NAMALWA (cell line): ENCODE results near the gene CPLX3.
A peak's percentile ranks its signal among the peaks of the same experiment; 100 is the strongest.

Experiments
- DNase-seq: peaks from one replicate; pipeline ENCODE4 v3.0.0-alpha.2; 2015; ENCODE audit warnings: low spot score

Gene CPLX3

GRCh38 chr15:74788042-74788682, 38.3 kb upstream of the CPLX3 start:
- DNase-seq, result no peak

- DNase-seq, result peak; percentile 93
Observed at GRCh38 chr15:74788683-74789151, 37.7 kb upstream of the CPLX3 start.

GRCh38 chr15:74789171-74789631, 37.2 kb upstream of the CPLX3 start:
- DNase-seq, result peak; percentile 89

GRCh38 chr15:74789741-74790079, 36.7 kb upstream of the CPLX3 start:
- no peak for DNase-seq

- DNase-seq, result peak; percentile 88
Observed at GRCh38 chr15:74790080-74790916, 36.1 kb upstream of the CPLX3 start.

GRCh38 chr15:74791007-74791406, 35.4 kb upstream of the CPLX3 start:
- no peak for DNase-seq

- DNase-seq, result no peak
Observed at GRCh38 chr15:74791667-74792066, 34.8 kb upstream of the CPLX3 start.

GRCh38 chr15:74792227-74793016, 34.0 kb upstream of the CPLX3 start:
- no peak for DNase-seq

- peak; percentile 71 for DNase-seq
Observed at GRCh38 chr15:74793135-74794028, 33.0 kb upstream of the CPLX3 start.

- DNase-seq, result no peak
Observed at GRCh38 chr15:74794248-74794969, 32.0 kb upstream of the CPLX3 start.

GRCh38 chr15:74794970-74795349, 31.5 kb upstream of the CPLX3 start:
- no peak for DNase-seq

GRCh38 chr15:74795966-74796625, 30.3 kb upstream of the CPLX3 start:
- DNase-seq, result no peak

- DNase-seq, result peak; percentile 53
Observed at GRCh38 chr15:74798388-74799254, 27.8 kb upstream of the CPLX3 start.

GRCh38 chr15:74799255-74799855, 27.1 kb upstream of the CPLX3 start:
- peak; percentile 66 for DNase-seq

- peak; percentile 86 for DNase-seq
Observed at GRCh38 chr15:74799856-74800558, 26.4 kb upstream of the CPLX3 start.

GRCh38 chr15:74800559-74801094, 25.8 kb upstream of the CPLX3 start:
- DNase-seq, result no peak

- DNase-seq, result no peak
Observed at GRCh38 chr15:74801311-74801997, 25.0 kb upstream of the CPLX3 start.
